Activated CD8-positive, alpha-beta memory T cell treated with anti-CD3 and anti-CD28 coated beads for 36 hours (primary cell): ENCODE data around the gene DPH6. TPM values are rescaled to one million over a fixed set of nuclear protein-coding genes. Genes with fewer than 3 reads are reported as not detected.
"Not testable (repeated sequence)": the region's sequence is repeated elsewhere in the genome, so short reads cannot be mapped to it uniquely, and the experiment has no call there.

Experiments
- CTCF ChIA-PET: fragments of 350-600 bp; sonication (Branson Sonifier 250); formaldehyde crosslinking; loops from one replicate; lab custom pipeline; 2021; ENCODE audit warnings: antibody characterized with exemption; lab: Charles Lee
- POLR2A ChIA-PET: fragments of 350-600 bp; sonication (Branson Sonifier 250); formaldehyde crosslinking; loops from one replicate; lab custom pipeline; 2021; ENCODE audit warnings: antibody characterized with exemption; lab: Charles Lee
- total RNA-seq, 2 experiments: library from RNA; stranded (reverse); gene quantifications; one replicate each; pipeline ENCODE4 v1.2.3, GENCODE V29; 2021

The DPH6 gene, protein sequence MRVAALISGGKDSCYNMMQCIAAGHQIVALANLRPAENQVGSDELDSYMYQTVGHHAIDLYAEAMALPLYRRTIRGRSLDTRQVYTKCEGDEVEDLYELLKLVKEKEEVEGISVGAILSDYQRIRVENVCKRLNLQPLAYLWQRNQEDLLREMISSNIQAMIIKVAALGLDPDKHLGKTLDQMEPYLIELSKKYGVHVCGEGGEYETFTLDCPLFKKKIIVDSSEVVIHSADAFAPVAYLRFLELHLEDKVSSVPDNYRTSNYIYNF
- total RNA-seq, result 10 to 100 TPM in 1 of 2 experiments, 1 to 10 TPM in 1; 8.7 to 10.4 TPM

DNA sequence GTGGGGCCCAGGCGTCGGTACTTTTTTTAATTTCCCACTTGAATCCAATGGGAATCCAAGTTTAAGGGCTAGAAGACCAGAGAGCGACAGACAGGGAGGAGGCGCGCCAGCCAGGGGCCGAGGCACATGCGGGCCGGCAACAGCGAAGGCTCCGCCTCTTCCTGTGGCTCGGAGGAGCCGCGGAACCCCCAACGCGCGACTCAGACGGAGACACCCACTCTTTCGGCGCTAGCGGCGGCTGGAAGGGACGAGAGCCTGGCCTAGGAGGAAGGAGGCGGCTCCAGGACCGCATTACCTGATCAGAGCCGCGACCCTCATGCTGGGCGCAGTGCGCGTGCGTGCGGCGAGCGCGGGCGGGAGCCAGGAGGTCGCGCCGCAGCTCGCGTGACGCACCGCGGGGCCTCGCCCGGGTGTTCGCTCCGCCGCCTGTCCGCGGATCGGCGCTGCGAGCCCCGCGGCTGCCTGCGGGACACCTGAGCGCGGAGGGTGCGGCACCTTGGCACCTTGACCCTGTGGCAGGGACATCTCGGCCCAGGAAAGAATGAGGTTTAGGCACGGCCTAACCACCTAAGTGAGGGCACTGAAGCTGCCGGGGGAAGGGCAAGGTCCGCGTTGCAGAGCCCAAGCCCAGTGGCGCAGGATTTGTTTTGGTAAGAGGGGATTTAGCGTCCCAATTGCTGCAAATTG is at the start of gene DPH6:
Gene DPH6 (minus strand): TSS at position 342 of the 687 bp plus-strand sequence. CDS start 24 bp downstream, at position 318.
- CTCF ChIA-PET, result no interaction called here
- POLR2A ChIA-PET, result interaction anchor here (1.0 kb wide), 1 partner anchor 12 kb away, joined by 4 read pairs; no protein-coding TSS in a partner anchor

DNA sequence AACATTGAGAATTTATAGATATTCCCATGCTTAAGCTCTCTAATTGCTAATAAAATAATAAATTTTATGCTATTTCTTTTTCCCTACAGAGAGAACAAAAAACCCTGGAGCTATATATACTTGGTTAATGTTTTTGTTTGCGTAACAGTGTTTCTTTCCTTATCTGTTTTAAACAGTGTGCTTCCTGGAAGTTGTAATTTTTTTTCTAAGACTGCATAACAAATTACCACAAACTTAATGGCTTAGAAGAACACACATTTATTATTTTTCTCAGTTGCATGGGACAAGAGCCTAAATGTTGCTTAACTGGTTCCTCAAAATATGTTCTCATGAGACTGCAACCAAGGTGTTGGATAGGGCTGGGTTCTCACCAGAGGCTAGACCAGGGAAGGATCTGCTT is 49.7 kb upstream of the DPH6 start:
- ChIA-PET CTCF (no interaction called here), POLR2A (no interaction called here)

DNA sequence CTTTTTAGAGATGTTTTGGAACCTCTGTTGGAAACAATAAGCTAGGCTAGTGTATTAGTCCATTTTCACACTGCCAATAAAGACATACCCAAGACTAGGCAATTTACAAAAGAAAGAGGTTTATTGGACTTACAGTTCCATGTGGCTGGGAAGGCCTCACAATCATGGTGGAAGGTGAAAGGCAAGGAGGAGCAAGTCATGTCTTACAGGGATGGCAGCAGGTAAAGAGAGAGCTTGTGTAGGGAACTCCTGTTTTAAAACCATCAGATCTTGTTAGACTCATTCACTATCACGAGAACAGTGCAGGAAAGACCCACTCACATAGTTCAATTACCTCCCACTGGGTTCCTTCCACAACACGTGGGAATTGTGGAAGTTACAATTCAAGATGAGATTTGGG is 46.0 kb upstream of the DPH6 start:
- POLR2A ChIA-PET, CTCF ChIA-PET: not testable (repeated sequence)

DNA sequence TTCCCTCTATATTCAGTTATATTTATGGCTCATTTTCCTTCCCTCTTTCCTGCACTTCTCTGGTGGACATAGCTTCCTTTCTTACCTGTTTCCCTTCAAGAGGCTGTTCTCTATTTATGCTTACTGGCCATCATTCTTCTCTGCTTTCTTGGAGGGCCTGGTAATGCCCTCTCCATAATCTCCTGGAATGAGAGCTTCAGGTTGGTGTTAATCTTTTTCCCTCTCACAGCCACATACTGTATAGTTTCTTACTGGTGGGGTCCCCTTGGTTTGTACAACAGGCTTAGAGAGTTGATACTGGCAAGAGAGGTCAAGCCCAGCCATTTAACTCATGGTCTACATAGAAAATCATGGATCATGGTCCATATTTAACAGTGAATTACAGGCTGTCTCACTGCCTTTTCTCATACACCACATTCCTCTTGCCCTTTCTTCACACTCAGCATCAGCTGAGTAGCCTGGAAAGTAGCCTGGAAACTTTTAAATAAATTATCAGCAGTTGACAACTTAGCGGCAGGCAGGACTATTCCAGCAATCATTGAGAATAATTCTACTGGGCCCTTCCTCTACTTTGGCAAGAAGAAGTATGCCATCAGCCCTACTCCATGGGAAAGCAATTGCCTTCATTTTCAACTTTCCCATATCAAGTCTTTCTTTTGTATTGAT is 38.0 kb upstream of the DPH6 start:
- ChIA-PET CTCF (no interaction called here), POLR2A (no interaction called here)

DNA sequence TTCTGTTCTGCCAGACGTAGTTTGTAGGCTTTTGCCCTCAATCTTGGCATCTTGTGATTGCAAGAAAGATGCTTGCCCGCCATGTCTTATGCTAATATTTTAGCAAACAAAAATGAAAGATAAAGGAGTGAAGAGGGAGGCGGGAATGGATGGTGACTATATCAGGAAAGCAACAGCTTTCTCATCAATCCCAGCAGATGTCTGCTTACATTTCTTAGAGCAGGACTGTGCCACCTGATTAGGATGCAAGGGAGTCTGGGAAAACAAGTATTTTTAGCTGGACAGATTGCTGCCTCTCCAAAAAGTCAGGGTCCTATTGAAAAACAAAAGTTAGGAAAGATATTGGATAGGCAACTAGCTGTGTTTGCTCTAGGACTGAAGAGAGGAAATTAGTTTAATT is 34.6 kb upstream of the DPH6 start:
- POLR2A ChIA-PET, result no interaction called here
- CTCF ChIA-PET, result no interaction called here

DNA sequence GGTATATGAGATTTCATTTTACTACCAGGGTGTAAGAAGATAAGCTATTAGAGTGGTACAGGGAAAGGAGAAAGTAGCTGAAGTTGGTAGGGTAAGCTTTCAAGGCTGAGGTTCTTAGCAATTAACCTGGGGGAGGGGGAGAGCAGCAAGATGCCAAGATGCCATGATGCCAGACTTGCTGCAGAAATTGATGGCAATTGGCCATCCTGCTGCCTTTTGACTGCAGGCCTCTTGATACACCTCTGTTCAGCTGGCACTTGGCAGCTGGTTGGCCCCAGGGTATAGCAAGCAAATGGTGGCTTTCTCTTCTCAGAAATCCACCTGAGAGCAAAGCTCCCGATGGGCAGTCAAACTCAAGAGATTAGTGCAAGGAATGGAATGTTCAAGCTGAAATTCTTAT is 21.4 kb upstream of the DPH6 start:
- CTCF ChIA-PET, result no interaction called here
- POLR2A ChIA-PET, result no interaction called here

DNA sequence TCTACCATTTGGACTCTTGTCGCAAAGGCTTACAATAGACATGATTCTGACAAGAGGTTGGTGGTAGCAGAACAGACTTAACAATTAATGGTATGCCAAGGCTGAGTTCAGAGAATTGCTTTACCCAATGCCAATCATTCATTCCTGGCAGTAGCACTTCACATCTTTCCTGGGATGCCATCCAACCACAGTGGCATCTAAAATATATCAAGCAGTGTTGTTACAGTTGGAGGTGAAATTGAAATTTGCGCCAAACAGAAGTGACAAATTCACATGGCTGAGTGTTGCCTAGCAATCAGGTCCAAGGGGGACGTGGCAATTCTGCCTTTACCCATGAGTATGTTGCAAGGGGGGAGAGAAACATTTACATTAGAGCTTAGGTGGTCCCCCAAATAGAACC is 21.0 kb upstream of the DPH6 start:
- POLR2A ChIA-PET, result no interaction called here
- CTCF ChIA-PET, result no interaction called here

DNA sequence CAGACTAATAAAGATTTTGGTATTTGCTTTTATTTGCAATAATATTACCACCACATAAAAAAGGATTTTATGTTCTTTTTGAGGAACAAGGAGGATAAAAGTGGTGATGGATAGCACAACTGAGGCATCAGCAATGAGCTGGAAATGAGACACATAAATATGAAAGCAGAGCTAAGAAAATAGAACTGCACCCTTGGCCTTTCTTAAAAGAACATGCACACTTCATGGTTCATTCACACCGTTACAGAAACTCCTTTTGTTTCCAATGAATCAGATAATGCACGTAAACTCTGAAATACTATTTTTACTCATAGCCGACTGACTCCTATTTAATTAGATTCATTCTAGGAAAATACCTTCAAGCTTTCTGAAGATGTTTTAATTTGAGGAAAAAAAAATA is 19.9 kb upstream of the DPH6 start:
- ChIA-PET CTCF (no interaction called here), POLR2A (no interaction called here)

DNA sequence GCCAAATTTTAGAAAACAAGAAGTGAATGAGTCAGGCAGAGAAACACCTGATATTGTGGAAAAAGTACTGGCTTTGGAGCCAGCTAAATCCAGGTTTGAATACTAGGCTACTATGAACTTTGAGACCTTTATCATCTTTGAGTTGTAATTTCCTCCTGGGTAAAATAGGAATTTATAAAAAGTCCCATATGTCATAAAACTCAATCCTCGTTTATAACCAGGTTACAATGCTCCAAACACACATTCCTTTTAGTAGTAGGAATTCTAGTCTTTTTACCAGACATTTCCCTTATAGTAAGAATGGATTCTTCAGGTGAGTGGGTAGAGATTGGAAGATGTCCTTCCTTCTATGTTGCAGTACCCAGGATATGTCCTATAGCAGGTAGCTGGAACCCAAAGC is 16.7 kb upstream of the DPH6 start:
- POLR2A ChIA-PET, result no interaction called here
- CTCF ChIA-PET, result no interaction called here

DNA sequence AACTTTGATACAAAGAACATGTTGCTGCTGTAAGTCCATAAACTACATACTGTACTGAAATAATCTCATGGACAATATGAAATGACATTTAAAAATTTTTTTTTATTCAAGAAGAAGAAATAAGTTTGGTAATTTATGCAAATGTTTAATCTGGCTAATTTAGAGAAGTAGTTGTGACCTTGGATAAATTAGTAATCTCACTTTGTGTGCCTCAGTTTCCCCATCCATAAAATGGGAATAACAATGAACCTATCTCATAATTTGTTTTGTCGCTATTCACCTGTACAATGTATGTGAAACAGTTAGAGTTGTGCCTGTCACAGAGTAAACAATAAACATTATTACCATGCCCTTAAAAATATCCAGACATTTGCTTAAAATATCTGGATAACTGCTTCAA is 15.3 kb upstream of the DPH6 start:
- CTCF ChIA-PET, result no interaction called here
- POLR2A ChIA-PET, result no interaction called here

DNA sequence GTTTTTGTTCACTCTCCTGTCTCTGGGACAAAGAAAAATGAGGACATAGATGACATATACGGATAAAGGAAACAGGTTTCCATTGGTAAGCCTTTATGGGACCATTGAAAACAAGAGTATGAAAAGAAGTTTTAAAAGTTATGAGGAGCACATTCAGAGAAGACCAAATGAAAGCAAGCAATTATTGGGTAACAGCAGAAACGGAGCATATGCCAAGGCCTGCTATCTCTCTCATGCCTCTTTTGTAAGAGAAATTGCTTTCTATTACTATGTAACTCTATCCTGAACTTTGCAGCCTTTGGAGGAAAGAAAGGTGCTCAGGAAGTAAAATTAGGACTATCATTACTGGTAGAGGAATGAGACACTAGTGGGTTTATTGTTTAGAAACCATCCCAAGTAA is 14.9 kb upstream of the DPH6 start:
- ChIA-PET POLR2A (no interaction called here), CTCF (no interaction called here)

DNA sequence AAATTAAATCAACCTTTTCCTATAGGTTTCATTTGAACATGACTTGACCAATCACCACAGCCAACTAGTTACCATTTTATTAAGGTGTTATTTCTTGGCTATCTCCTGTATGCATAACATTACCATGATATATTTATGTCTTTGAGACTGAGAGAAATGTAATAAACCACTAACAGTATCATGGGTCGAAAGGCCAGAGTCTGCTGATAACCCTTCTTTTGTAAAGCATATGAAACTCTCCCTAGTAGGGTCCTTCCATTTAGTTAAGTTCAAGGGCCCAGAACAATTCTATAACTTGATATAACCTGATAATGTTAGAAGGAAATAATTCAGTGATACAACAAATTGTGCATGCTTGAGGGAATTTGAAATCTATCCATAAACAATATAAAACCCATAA is 14.3 kb upstream of the DPH6 start:
- ChIA-PET CTCF (no interaction called here), POLR2A (no interaction called here)

DNA sequence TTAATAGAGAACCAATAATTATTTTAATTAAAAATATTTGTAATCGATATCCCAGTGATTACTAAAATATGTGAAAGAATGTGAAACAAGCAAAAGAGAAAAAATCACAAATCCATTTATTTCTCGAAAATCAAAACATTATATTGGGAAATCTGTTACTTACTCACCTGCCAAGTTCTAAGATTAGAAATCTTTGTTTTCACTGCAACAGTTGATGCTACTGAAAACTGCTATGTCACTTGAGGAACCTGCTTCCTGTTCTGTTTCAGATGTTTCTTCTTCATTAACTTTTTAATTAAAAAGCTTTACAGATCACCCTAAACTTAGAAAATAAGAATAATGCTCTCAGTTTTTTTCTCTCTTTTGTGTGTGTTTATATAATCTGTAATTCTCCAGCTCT is 13.7 kb upstream of the DPH6 start:
- CTCF ChIA-PET, result no interaction called here

DNA sequence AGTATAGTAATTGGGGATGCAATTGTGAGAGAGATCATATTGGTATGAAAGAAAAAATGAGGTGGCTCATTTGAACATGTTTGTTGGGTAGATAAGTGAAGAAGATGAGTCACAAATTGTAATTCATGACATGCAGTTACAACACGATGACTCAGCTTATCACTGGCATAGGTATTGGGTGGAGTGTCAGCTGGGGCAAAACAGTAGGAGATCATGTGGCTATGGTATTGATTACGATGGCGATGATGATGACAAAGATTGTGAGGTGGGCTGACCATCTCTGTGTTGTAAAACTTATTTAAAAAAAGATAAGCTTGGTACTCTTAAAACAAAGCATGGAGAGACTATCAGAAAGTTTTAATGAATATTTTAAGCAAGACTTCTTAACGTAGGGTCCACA is 11.6 kb upstream of the DPH6 start:
- ChIA-PET POLR2A (interaction anchor here (1.2 kb wide), 1 partner anchor 12 kb away, joined by 4 read pairs; the partner anchor contains the start of gene DPH6), CTCF (no interaction called here)

More for the DNA sequence above, 13.7 kb upstream of the DPH6 start:
- POLR2A ChIA-PET, result no interaction called here

DNA sequence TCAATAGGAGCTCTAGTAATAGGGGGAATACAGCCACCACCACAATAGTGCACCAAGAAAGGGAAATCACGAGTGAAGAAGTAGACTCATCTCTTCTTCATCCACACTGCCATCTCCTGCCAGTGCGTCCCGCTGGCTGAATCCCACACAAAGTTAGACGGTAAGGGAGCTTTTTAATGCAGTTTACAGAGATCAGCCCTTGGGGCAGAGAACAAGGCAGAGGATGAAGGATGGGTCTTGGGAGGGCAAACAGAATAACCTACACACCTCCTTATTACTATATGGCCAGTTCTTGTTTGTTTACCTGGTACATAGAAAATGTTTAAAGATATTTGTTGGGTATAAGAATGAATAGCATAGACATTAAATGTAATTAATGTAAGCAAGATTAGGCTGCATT is 11.0 kb upstream of the DPH6 start:
- CTCF ChIA-PET, result no interaction called here
- POLR2A ChIA-PET, result interaction anchor here (1.2 kb wide), 1 partner anchor 11 kb away, joined by 4 read pairs; the partner anchor contains the start of gene DPH6

DNA sequence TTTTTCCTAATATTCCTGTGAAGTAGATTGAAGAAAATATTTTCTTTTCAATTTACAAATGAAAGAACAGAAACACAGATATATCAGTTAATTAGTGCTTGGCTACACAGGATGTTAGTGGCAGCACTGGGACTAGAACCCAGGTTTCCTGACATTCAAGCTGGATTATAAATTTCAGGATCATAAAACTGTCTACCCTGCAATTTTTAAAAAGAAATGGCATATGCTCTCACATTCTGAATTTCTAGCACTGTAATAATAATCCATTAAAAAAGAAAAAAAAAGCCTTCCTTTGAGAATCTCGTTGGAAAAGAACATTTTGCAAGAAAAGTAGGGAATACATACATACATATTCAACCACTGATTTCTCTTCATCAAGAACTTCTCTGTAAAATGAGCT is 9.3 kb upstream of the DPH6 start:
- ChIA-PET POLR2A (no interaction called here), CTCF (no interaction called here)

DNA sequence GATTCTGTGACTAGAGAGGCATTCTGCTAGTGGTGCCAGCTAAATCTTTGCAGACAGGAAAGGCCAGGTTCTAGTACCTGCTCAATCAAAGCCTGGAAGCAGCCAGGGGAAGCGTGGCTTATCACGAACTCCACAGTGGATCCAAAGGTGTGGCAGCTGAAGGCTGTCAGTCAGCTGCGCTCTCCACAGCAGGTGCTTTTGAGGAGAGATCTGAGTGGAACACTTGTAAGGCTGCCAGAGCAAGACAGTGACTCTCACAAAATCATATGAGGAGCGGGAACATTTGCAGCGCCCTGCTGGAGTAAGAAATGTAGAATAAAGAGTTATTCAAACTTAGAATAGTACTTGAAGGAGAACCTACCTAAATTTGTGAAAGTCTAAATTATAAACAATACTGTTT is 5.0 kb upstream of the DPH6 start:
- ChIA-PET POLR2A (no interaction called here), CTCF (no interaction called here)

DNA sequence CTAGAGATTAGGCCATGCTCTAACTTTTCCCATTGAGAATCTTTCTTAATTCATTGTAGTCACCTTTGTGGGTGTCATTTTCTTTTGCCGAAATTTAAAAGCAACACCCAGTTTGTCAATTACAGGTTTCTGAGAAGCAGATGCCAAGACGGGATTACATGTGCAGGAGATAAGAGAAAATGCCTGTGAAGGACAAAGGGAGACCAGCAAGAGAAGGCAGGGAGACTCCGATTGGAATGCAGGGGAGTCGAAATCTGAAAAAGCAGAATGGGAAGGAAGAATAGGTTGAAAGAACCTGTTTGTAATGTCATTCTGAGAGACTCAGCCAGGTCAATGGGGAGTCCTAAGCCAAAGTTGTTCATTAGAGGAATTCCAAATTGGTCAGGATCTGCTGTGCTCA is 3.6 kb upstream of the DPH6 start:
- CTCF ChIA-PET, result no interaction called here
- POLR2A ChIA-PET, result interaction anchor here (0.6 kb wide), 1 partner anchor 51 kb away, joined by 3 read pairs; no protein-coding TSS in a partner anchor

DNA sequence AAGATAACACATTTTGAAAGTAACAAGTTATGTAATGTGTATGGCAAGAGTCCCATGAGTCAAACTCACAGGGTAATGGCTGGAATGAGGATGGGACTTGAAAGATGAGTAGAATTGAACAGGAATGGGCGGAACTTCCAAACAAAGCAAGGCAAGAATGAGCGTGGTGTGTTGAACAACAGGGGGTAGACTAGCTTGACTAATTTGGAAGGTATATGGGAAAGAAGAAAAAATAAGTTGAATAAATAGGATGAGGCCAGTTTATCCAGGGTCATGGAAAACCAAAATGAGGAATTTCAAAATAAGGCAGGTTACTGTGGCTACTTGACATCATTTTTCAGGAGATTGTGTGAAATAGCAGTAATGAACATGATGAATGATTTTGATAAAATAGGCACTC is 2.5 kb upstream of the DPH6 start:
- CTCF ChIA-PET, result no interaction called here
- POLR2A ChIA-PET, result no interaction called here

DNA sequence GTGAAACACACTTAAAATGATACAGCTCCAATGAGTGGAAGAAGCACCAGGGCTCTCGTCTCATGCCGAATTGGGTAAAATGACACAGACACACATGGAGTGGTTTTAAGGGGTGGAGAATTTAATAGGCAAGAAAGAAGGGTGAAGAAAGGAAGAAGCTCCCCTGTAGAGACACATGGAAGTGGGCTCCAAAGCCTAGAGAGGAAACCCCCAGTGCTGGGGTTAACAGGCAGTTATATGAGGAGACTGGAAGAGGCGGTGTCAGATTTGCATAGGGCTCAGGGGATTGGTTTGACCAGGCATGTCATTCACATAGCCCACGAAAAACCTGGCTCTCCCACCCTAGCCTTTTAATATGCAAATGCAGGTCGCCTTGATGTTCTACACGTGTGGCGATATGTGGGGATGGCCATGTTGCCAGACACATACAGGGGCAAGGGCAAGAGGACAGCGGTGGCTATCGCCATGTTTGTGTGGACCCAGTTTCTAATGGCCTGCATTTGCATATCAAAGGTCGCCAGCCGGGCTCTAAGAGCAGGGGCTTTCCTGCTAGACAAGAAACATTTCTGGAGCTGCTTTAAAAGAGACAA is 1.9 kb upstream of the DPH6 start:
- POLR2A ChIA-PET, result no interaction called here

More for the DNA sequence above, 1.9 kb upstream of the DPH6 start:
- CTCF ChIA-PET, result no interaction called here
